GM12873 (cell line): Measurements from ENCODE around the gene ZNF333.

Experiments used
- CTCF ChIP-seq: IDR thresholded peaks from 2 replicates; pipeline ENCODE4 v1.5.1; 2012; ENCODE audit warnings: low read depth, mild to moderate bottlenecking, moderate library complexity, low read length, control low read depth; ENCODE audit not compliant: insufficient read depth; ENCODE audit errors: missing control alignments

ZNF333 gene

GRCh38 chr19:14768001-14768400 is 78.2 kb downstream of the ZNF333 start:
- TF ChIP-seq CTCF, result no peak

GRCh38 chr19:14769201-14769600 is 79.4 kb downstream of the ZNF333 start:
- no peak for TF ChIP-seq CTCF

GRCh38 chr19:14770136-14770535 is 80.3 kb downstream of the ZNF333 start:
- no peak for TF ChIP-seq CTCF

GRCh38 chr19:14770944-14771839 is 81.3 kb downstream of the ZNF333 start:
- no peak for TF ChIP-seq CTCF

GRCh38 chr19:14772467-14772866 is 82.6 kb downstream of the ZNF333 start:
- TF ChIP-seq CTCF, result no peak

GRCh38 chr19:14772995-14773394 is 83.1 kb downstream of the ZNF333 start:
- no peak for TF ChIP-seq CTCF

- TF ChIP-seq CTCF, result no peak
These were observed 84.5 kb downstream of the ZNF333 start for GRCh38 chr19:14774373-14774772.
